Measurements from ENCODE around the gene PCDH12. TPM values are rescaled to one million over a fixed set of nuclear protein-coding genes. Genes with fewer than 3 reads are reported as not detected.

The PCDH12 gene
- total and polyA plus RNA-seq, 2 donors (not counting 3 experiments of a cell fraction or from before 2014, with no cell fraction given), result 6.2 to 20.4 TPM

GRCh38 chr5:141989720-141990119, 31.7 kb upstream of the PCDH12 start:
- peaks cover 13 to 27% of the 10 kb centered on the region in 2 experiments for H3K36me3 ChIP-seq (ENCODE audit: control insufficient read depth in 2 of 2, extremely low read depth in 1 of 2, insufficient read depth in 2 of 2, low read length in 2 of 2)
- intact Hi-C loops (cut with micrococcal nuclease), result loop anchor here (5.0 kb wide), 1 partner anchor 708 kb away; no protein-coding TSS in a partner anchor
- no peak for FAIRE-seq
- no peak overlapping the region for H3K9ac ChIP-seq (replicated peaks; ENCODE audit: extremely low read depth, insufficient read depth, low read length)
- dilution Hi-C loops (cut with MboI; ENCODE audit: extremely low pct_ligation_motif_present, low sequenced_read_pairs), result loop anchor here (25.0 kb wide), 1 partner anchor 148 kb away; no protein-coding TSS in a partner anchor
- no peaks in the 10 kb centered on the region for H3K4me1 ChIP-seq (ENCODE audit: control insufficient read depth, extremely low read depth, insufficient read depth, low read length)
- no peaks in the 10 kb centered on the region for H3K79me2 ChIP-seq (ENCODE audit: control insufficient read depth, insufficient read depth, low read length)
- ChIA-PET CTCF (interaction anchor here (0.7 to 4.8 kb wide), 13 partner anchors 11 to 709 kb away, joined by 3 to 93 read pairs (median 13); partner anchors contain the start of genes GNPDA1 and RNF14), POLR2A (interaction anchor here (0.7 kb wide), 1 partner anchor 31 kb away, joined by 3 read pairs; no protein-coding TSS in a partner anchor)
- H2AFZ ChIP-seq (ENCODE audit: low read depth, low read length), result no peak overlapping the region
- no peaks in the 10 kb centered on the region for H3K9me3 ChIP-seq (replicated peaks; ENCODE audit: control insufficient read depth, insufficient read depth, low read length)
- no TSS peak for BruUV-seq (replicated peaks)
- no peaks in the 10 kb centered on the region for H3K9me1 ChIP-seq (replicated peaks; ENCODE audit: control insufficient read depth, extremely low read depth, insufficient read depth, low read length)
- no peaks in the 10 kb centered on the region for H3K27me3 ChIP-seq (ENCODE audit: control insufficient read depth in 2 of 2, insufficient read depth in 2 of 2, low read length in 2 of 2)
- DNase-seq (ENCODE audit: low read depth, low spot score), result no peak
- H3K4me2 ChIP-seq (ENCODE audit: insufficient read depth, low read length), result no peak overlapping the region
- H3K27ac ChIP-seq (ENCODE audit: insufficient read depth, low read depth, low read length), result no peak overlapping the region
- TF ChIP-seq GATA2 (IDR thresholded peaks at IDR 0.05; ENCODE audit: insufficient read depth, insufficient read length, low read depth, low read length) (no peak), EZH2 (IDR thresholded peaks at IDR 0.05; ENCODE audit: borderline replicate concordance, low read depth, low read length, severe bottlenecking) (no peak), FOS (IDR thresholded peaks at IDR 0.05; ENCODE audit: borderline replicate concordance, insufficient read depth, low read length) (no peak), CTCF (IDR thresholded peaks at IDR 0.05; ENCODE audit: extremely low read depth in 1 of 2, insufficient read depth in 1 of 2, low read depth in 1 of 2, low read length in 2 of 2) (no peak), JUN (IDR thresholded peaks at IDR 0.05; ENCODE audit: borderline replicate concordance, insufficient read depth, insufficient read length, low read depth) (no peak), MYC (IDR thresholded peaks at IDR 0.05; ENCODE audit: low read depth, low read length) (no peak), POLR2A (IDR thresholded peaks at IDR 0.05; ENCODE audit: low read depth, low read length) (no peak), MAX (IDR thresholded peaks at IDR 0.05; ENCODE audit: insufficient read depth, insufficient read length) (no peak), POLR2AphosphoS5 (IDR thresholded peaks at IDR 0.05; ENCODE audit: insufficient read depth, low read depth, low read length) (no peak)
- no peak overlapping the region for H3K4me3 ChIP-seq (replicated peaks in 1 of 3; ENCODE audit: insufficient read depth in 1 of 3, low read depth in 1 of 3, low read length in 3 of 3)
- H4K20me1 ChIP-seq (replicated peaks; ENCODE audit: control insufficient read depth, extremely low read depth, insufficient read depth, low read length), result no peaks in the 10 kb centered on the region
